Osteocyte (in vitro differentiated cells): Measurements from ENCODE around the gene CDA. TPM values are rescaled to one million over a fixed set of nuclear protein-coding genes. Genes with fewer than 3 reads are reported as not detected.

Source experiments
- DNase-seq: peaks from one replicate; pipeline ENCODE4 v3.0.0; 2021; ENCODE audit warnings: mixed read lengths; ENCODE audit not compliant: unreplicated experiment; ENCODE audit errors: extremely low spot score
- H3K27ac Mint-ChIP-seq: one replicate; pipeline ENCODE4 v1.8.0; 2021; ENCODE audit warnings: mild to moderate bottlenecking, mixed read lengths; ENCODE audit not compliant: unreplicated experiment
- H3K27me3 Mint-ChIP-seq: one replicate; pipeline ENCODE4 v1.8.0; 2021; ENCODE audit warnings: mixed read lengths; ENCODE audit not compliant: unreplicated experiment
- H3K36me3 Mint-ChIP-seq: one replicate; pipeline ENCODE4 v1.8.0; 2021; ENCODE audit warnings: mixed read lengths; ENCODE audit not compliant: unreplicated experiment
- H3K4me1 Mint-ChIP-seq: one replicate; pipeline ENCODE4 v1.8.0; 2021; ENCODE audit warnings: mixed read lengths; ENCODE audit not compliant: unreplicated experiment
- H3K4me3 Mint-ChIP-seq: one replicate; pipeline ENCODE4 v1.8.0; 2021; ENCODE audit warnings: mild to moderate bottlenecking, moderate library complexity, mixed read lengths; ENCODE audit not compliant: unreplicated experiment
- H3K9me3 Mint-ChIP-seq: one replicate; pipeline ENCODE4 v1.8.0; 2021; ENCODE audit warnings: mixed read lengths; ENCODE audit not compliant: unreplicated experiment
- CTCF ChIP-seq: fragments of 200-600 bp; sonication (generic); IDR thresholded peaks from 2 replicates; pipeline ENCODE4 v1.5.0; 2021; ENCODE audit warnings: antibody characterized with exemption, mild to moderate bottlenecking, moderate library complexity
- long read RNA-seq: library from polyadenylated mRNA; unstranded; transcript quantifications from one replicate; pipeline ENCODE4 v2.0.0, GENCODE V29; 2021
- total RNA-seq: library from RNA; stranded (reverse); gene quantifications from 2 replicates; pipeline ENCODE4 v1.2.1, GENCODE V29; 2021

Gene CDA
- not detected in 2 replicates for total RNA-seq
- long read RNA-seq, result 0 reads

DNA sequence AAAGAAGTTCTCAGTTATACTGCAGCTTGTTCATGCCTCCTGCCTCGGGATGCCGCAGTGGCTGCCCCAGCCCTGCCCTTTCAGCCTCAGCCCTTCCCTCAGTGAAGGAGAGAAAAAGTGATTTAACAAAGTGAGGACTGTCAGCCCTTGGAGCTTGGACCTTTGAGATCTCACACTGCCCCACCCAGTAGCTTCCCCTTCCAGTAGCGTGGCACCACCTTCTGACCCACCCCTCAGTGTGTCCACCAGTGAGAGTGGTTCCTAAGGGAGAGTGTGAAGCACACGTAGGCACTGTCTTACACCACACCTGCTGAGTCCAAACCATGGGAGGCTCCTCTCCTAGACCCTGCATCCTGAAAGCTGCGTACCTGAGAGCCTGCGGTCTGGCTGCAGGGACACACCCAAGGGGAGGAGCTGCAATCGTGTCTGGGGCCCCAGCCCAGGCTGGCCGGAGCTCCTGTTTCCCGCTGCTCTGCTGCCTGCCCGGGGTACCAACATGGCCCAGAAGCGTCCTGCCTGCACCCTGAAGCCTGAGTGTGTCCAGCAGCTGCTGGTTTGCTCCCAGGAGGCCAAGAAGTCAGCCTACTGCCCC lies at the start of gene CDA:
CDA (plus strand) TSS at position 464 of the 592 bp plus-strand sequence; CDS start at position 497, 33 bp downstream.
- Mint-ChIP-seq H3K4me1 (peaks cover 7% of the 10 kb centered on the region), H3K27me3 (peaks cover 15% of the 10 kb centered on the region), H3K27ac (no peak within 1 kb of the TSS), H3K4me3 (no peak within 1 kb of the TSS), H3K9me3 (no peaks in the 10 kb centered on the region), H3K36me3 (no peaks in the 10 kb centered on the region)
- TF ChIP-seq CTCF, result no peak
- DNase-seq, result no peak

DNA sequence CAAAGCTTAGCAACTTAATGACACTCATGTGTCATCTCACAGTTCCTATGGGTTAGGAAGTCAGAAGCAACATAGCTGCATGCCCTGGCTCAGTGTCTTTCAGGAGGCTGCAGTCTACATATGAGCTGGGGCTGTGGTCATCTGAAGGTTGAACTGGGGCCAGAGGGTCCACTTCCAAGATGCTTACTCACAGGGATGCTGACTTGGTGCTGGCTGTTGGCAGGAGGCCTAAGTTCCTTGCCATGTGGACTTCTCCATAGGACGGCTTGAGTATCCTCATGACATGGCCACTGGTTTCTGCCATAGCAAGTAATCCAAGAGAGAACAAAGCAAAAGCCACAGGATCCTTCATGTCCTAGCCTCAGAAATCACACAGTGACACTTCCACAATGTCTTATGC lies 48.6 kb upstream of the CDA start:
- H3K9me3 Mint-ChIP-seq, result no peaks in the 10 kb centered on the region
- no peaks in the 10 kb centered on the region for H3K4me1 Mint-ChIP-seq
- no peak for DNase-seq
- no peak overlapping the region for H3K27ac Mint-ChIP-seq
- H3K27me3 Mint-ChIP-seq, result peaks cover 69% of the 10 kb centered on the region
- no peaks in the 10 kb centered on the region for H3K36me3 Mint-ChIP-seq
- TF ChIP-seq CTCF, result no peak
- H3K4me3 Mint-ChIP-seq, result no peak overlapping the region

DNA sequence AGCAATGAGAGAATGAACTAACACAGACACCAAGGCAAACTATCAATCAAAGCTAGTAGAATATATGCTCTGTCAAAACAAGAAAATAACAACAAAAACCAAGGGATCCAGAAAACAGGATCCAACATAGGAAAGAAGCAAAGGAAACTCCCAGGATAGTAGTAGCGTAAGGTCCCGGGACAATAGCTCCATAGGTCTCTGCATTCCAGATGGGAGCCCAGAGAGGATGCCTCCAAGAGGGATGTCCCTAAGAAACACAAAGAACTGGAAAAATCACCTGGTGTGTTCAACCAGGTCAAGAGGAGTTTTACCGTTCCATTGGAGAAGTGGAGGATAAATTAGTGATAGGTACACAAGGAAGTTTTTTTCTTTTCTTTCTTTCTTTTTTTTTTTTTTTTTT lies 42.3 kb upstream of the CDA start:
- H3K9me3 Mint-ChIP-seq, result no peaks in the 10 kb centered on the region
- no peak for TF ChIP-seq CTCF

GRCh38 chr1:20551161-20551560 lies 37.7 kb upstream of the CDA start:
- DNase-seq, result no peak
- Mint-ChIP-seq H3K4me3 (no peak overlapping the region), H3K27ac (no peak overlapping the region), H3K36me3 (no peaks in the 10 kb centered on the region), H3K9me3 (no peaks in the 10 kb centered on the region), H3K27me3 (peaks cover 32% of the 10 kb centered on the region), H3K4me1 (peaks cover 18% of the 10 kb centered on the region)
- TF ChIP-seq CTCF, result no peak

More for the DNA sequence above, 42.3 kb upstream of the CDA start:
- H3K4me1 Mint-ChIP-seq, result peaks cover 5% of the 10 kb centered on the region
- no peak overlapping the region for H3K27ac Mint-ChIP-seq
- no peaks in the 10 kb centered on the region for H3K36me3 Mint-ChIP-seq
- no peak overlapping the region for H3K4me3 Mint-ChIP-seq
- peaks cover 64% of the 10 kb centered on the region for H3K27me3 Mint-ChIP-seq
- no peak for DNase-seq

DNA sequence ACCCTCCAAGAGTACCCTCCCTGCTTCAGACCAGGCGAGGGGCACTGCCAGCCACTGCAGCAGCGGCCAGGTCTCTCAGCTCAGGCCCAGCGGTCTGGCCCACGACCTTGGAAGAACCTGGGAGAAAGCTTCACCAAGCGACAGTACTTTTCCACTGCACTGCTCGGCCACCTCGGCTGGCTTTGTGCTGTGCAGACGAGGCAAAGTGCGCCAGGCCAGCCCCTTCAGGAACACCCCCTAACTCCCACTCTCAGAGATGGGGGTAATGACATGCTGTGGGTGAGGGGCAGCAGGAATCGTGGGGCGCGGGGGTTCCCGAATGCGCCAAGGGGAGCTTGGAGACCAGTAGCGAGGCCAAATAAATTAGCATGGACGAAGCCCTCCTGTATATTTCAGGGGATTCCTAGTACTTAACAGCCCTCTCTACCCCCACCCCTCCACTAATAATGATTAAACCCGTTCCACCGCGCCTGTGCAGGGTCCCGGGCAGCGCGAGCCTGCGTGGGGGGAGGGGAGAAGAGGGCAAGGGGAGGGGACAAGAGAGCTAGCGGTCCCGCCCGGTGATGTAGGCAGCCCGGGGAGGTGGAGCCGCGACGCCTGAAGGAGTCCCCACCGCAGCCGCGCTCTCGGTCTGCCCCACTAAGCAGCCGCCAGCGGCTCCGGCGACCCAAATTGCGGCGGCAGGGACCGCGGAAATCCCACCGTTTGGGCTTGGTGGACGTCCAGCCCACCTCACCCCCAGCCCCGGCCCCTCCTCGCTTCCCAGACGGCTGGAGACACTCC lies 36.8 kb upstream of the CDA start, which contains the start of gene FAM43B:
FAM43B (plus strand) TSS at position 629 of the 783 bp plus-strand sequence. CDS start 401 bp downstream, outside the sequence.
- no peak for DNase-seq
- H3K27ac Mint-ChIP-seq, result no peak within 1 kb of the TSS
- peak within 1 kb of the TSS; percentile 62 for H3K4me3 Mint-ChIP-seq
- peaks cover 26% of the 10 kb centered on the region for H3K27me3 Mint-ChIP-seq
- H3K36me3 Mint-ChIP-seq, result no peaks in the 10 kb centered on the region
- TF ChIP-seq CTCF, result no peak
- no peaks in the 10 kb centered on the region for H3K9me3 Mint-ChIP-seq
- peaks cover 18% of the 10 kb centered on the region for H3K4me1 Mint-ChIP-seq
